Sigmoid colon (tissue), 4 donors: Measurements from ENCODE around the gene PPM1E.

ENCODE experiments used
- CTCF ChIP-seq, 4 experiments: fragments of 450-650 bp in 3 of 4; fragments of 200-600 bp in 1 of 4; IDR thresholded peaks; one replicate each; pipeline ENCODE4 v1.5.1; 2016 to 2019; ENCODE audit warnings: antibody characterized with exemption in 4 of 4, mild to moderate bottlenecking in 3 of 4, moderate library complexity in 2 of 4
- POLR2A ChIP-seq, 2 donors: fragments of 450-650 bp; IDR thresholded peaks; one replicate each; pipeline ENCODE4 v1.6.1; 2016; ENCODE audit warnings: antibody characterized with exemption in 2 of 2, mild to moderate bottlenecking in 2 of 2, moderate library complexity in 2 of 2
- POLR2AphosphoS5 ChIP-seq, 4 donors: sonication (generic); formaldehyde crosslinking; IDR thresholded peaks; one replicate each; pipeline ENCODE4 v1.6.1; 2017; ENCODE audit warnings: antibody characterized with exemption in 4 of 4

- TF ChIP-seq POLR2AphosphoS5 (IDR thresholded peaks at IDR 0.05) (no peak), CTCF (IDR thresholded peaks at IDR 0.05) (no peak), POLR2A (IDR thresholded peaks at IDR 0.05) (no peak)
Observed at GRCh38 chr17:59011975-59012374, 256.3 kb downstream of the PPM1E start.
